Measurements from ENCODE around the gene SMIM45.

The SMIM45 gene

GRCh38 chr22:41917375-41917902 lies 34.5 kb upstream of the SMIM45 start:
- TF ChIP-seq CTCF (IDR thresholded peaks at IDR 0.05; ENCODE audit: low read length, missing control alignments), result no peak

DNA sequence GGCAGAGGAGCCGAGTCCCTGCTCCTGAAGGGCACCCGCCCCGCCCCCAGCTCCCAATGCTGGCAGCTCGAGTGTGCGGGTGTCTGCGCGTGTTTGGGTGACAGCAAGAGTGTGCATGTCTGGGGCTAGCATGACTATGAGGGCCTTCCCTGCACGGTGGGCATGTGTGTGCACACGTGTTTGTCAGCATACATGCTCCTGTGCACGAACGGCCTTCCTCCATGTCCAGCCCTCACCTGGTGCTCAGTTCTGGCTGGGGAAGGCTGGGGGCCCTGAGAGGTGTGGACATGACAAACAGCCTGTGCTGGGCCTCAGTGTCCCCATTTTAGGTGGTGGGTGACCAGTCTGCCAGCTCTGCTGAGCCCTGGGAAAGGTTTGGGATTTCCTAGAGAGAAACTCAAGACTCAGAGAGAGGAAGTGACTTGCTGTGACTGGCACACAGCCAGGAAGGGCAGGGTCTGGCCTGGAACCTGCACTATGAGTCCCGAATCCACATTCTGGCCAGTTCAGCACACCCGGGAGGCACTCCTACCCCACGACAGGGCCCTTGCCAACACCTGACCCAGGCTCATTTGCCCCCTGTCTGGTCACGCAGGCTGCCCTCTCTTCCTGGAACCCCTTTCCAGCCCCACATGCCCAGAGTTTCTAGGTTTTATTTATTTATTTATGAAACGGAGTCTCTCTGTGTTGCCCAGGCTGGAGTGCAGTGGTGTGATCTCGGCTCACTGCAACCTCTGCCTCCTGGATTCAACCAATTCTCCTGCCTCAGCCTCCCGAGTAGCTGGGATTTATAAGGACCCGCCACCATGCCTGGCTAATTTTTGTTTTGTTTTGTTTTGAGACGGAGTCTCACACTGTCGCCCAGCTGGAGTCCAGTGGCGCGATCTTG lies 33.8 kb upstream of the SMIM45 start:
- DNase-seq (ENCODE audit: low read depth), result peak; percentile 72
- no peak for TF ChIP-seq CTCF (IDR thresholded peaks at IDR 0.05; ENCODE audit: low read length, missing control alignments)
- no peak overlapping the region for H3K4me3 ChIP-seq (replicated peaks; ENCODE audit: low read depth, low read length)

More at GRCh38 chr22:41917375-41917902, 34.5 kb upstream of the SMIM45 start:
- no peak overlapping the region for H3K4me3 ChIP-seq (replicated peaks; ENCODE audit: low read depth, low read length)
- DNase-seq (ENCODE audit: low read depth), result no peak

GRCh38 chr22:41919357-41920224 lies 32.4 kb upstream of the SMIM45 start:
- no peak for TF ChIP-seq CTCF (IDR thresholded peaks at IDR 0.05; ENCODE audit: low read length, missing control alignments)
- peak overlapping the region; percentile 40 for H3K4me3 ChIP-seq (replicated peaks; ENCODE audit: low read depth, low read length)
- DNase-seq (ENCODE audit: low read depth), result no peak

GRCh38 chr22:41920271-41920976 lies 31.5 kb upstream of the SMIM45 start:
- no peak overlapping the region for H3K4me3 ChIP-seq (replicated peaks; ENCODE audit: low read depth, low read length)
- DNase-seq (ENCODE audit: low read depth), result no peak
- TF ChIP-seq CTCF (IDR thresholded peaks at IDR 0.05; ENCODE audit: low read length, missing control alignments), result no peak

- no peak for TF ChIP-seq CTCF (IDR thresholded peaks at IDR 0.05; ENCODE audit: low read length, missing control alignments)
- no peak overlapping the region for H3K4me3 ChIP-seq (replicated peaks; ENCODE audit: low read depth, low read length)
- DNase-seq (ENCODE audit: low read depth), result no peak
Observed at GRCh38 chr22:41922328-41922727, 29.6 kb upstream of the SMIM45 start.

- no peak for DNase-seq (ENCODE audit: low read depth)
- no peak for TF ChIP-seq CTCF (IDR thresholded peaks at IDR 0.05; ENCODE audit: low read length, missing control alignments)
- H3K4me3 ChIP-seq (replicated peaks; ENCODE audit: low read depth, low read length), result no peak overlapping the region
Observed at GRCh38 chr22:41922940-41923594, 28.9 kb upstream of the SMIM45 start.

Measured in fibroblast of pulmonary artery (primary cell).